ENCODE results near the gene HOXB7.

Gene HOXB7

DNA sequence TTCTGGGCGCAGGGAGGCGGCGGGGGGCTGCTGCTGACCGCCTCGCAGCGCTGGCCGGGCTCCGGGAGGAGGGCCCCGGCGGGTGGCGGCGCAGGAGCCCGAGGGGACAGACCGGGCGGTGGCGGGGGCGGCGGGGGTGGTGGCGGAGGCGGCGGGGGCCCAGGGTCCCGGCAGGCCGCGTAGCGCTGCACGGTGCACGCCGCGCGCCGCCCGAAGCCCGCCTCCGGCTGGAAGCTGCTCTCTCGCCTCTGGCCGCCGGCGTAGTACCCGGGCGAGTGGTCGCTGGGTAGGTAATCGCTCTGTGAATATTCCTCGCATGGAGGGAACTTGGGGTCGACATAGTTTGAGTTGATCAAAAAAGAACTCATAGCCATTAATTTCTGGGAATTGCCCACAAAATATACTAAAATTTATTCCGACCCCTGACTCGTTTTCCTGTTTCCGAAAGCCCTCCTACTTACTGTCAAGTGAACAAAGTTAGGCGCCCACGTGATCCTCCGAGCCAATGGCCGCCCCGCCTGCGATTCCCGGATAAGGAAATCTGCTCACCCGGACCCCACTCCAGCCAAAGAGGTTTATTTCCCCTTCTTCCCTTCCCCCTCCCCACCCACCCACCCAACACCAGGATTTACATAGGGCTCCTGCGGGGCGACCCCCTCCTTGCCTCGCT lies 32.7 kb downstream of the HOXB7 start, which contains the start of gene HOXB4:
Gene HOXB4, minus strand, starts transcription at position 405 of the 670 bp plus-strand sequence. Its CDS starts 31 bp downstream, at position 374.
- DNase-seq = peak; percentile 83

DNA sequence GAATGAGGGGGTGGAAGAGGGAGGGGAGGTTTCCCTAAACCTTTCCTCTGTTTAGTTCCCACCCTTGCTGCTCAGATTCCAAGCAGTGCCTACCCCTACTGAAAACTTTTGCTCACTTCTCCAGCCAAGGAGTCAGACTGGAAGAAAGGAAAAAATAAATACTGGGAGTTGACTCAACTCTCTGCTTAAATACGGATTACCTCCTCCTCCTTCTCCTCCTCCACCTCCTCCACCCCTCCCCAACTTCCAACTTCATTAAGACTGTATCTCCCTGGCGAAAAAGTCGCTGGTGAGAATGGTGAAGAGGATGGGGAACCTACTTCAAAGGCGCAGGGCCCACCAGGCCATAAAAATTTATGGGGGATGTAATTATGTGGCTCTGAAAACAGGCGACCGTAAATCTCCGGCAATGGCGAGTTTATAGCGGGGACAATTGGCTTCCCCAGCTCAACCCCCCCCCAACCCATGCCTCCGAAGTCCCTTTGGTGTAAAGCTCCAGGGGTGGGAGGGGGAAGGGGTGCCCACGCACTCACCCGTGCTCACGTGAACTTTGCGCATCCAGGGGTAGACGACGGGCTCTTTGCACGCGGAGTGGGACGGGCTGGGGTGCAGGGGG lies 33.4 kb downstream of the HOXB7 start:
- peak; percentile 64 for DNase-seq

DNA sequence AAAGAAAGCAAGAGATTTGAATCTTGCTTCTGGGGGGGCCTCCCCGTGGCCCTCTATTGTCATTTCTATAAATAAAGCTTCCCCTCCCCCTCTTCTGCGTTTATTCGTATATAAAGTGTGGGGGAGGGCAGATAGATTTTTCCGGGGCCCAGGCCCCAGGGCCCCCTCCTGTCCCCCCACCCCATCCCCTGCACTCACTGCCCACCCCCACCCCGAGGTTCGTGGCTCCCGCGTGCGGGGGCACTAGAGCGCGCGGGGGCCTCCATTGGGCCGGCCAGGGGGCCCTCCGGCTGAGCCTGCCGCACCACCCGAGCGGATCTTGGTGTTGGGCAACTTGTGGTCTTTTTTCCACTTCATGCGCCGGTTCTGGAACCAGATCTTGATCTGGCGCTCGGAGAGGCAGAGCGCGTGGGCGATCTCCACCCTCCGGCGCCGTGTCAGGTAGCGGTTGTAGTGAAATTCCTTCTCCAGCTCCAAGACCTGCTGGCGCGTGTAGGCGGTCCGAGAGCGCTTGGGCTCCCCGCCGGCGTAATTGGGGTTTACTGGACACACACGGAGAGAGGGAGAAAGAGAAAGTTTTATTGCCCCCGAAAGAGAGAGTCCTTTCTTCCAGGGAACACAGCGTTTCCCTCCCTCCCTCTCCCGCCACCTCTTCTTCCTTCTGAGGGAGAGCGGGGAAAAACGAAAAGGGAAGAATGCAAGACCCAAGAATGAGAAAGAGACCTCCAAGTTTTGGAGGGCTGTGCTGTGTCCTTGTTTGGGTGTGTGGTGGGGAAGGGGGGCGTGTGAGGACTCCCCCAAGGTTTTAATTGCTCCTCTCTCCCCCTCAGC lies 34.1 kb downstream of the HOXB7 start:
- peak; percentile 70 for DNase-seq

DNA sequence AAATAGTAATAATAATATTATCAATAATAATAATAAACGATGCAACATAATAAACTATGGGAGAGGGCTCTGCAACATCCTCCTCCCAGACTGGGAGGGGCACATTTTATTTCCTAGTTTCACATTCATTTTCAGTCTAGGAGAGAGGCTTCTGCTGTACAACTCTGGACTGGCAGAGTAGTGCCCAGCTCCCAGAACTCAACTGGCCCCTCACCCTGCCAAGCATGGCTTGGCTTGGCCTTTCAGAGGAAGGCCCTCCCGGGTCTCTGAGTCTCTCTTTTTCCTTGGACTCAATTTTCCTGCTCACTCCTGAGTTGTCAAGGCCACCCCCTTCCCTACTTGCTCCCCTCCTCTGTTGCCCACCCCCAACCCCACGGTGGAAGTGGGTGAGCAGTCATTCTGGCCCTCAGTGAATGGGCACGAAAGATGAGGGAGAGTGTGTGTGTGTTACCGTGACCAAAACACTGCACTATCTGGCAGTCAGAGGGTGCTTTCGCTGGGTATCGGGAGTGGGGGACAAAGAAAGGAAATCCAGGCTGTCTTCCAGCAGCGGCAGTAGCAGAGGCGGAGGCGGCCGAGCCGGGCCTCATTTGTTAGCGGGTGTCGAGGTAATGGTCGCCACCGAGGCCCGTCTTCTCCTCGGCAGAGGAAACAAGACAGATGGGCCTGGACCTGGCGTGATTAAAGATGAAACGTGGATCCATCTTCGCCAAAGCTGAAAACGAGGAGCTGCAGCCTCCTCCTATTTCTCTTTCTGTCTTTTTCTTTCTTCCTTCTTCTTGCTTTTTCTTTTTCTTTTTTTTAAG lies 34.9 kb downstream of the HOXB7 start:
- no peak for DNase-seq

DNA sequence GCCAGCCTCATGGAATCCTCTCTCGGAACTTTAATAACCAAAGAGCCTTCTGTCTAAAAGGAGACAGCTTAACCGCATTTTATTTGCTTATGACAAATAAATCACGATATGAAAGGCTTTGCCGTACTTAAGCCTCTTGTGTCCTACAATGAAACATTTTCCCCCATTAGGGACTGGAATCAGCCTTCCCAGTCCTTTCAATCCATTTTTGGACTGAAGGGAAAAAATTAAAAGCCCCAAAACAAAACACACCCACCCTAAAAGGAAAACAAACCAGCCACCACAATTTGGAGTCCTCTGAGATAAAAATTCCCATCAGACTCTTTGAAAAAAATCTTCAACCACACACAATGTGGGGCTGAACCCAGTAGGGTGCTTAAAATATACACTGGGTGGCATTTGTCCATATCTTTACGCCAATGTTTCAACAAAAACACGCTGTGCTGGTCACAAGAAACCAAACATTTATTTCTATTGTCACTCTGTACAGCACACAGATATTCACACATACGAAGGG lies 35.7 kb downstream of the HOXB7 start:
- DNase-seq = peak; percentile 88

DNA sequence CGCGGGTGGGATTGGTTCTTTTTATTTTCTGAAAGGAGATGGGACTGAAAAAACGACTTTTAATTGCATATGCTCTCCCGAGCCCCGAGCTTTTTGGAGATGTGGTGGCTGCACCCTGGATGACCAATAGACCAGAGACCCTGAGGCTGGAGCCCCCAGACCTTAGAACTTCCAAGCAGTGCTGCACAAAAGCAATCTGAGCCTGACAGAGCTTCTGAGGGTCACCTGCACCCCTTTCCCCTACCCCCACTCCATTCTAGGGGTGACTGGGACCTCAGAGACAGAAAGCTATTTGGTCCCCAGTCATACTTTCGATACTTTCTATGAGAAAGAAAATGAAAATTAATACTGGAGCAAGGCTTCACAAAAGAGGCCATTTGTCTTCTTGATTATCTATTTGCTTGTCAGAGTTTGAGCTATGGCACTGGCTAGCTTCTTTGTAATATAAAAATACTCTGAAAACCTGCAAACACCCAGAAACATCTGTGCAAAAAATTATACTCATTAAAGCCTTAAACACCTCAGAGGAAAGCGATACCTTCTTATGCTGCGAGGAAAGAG lies 36.2 kb downstream of the HOXB7 start:
- no peak for DNase-seq

DNA sequence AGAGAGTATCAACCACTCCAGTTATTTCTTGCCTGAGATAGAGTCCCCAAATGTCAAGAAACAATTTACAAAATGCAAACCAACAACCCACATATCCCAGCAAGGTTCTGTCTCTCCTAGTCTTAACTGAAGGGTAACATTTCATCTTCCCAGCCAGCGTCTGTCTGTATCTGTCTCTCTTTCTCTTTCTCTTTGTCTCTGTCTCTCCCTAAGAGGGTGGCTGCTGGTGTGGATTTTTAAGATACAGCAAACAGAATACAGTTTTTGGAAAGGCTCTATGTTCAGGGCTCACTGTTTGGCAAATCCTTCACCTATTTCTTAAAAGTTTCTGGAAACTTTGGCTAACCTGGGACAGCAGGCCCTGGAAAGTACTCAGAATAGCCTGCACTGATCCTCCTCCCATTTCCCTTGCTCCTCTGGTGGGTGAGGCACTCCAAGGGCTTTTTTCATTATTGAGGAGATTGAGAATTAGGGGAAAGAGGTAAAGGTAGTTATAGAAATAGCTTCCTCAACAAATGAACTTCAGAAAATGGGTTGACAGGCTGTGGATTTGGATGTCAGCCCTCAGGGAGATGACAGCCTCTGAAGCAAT lies 38.9 kb downstream of the HOXB7 start:
- no peak for DNase-seq

DNA sequence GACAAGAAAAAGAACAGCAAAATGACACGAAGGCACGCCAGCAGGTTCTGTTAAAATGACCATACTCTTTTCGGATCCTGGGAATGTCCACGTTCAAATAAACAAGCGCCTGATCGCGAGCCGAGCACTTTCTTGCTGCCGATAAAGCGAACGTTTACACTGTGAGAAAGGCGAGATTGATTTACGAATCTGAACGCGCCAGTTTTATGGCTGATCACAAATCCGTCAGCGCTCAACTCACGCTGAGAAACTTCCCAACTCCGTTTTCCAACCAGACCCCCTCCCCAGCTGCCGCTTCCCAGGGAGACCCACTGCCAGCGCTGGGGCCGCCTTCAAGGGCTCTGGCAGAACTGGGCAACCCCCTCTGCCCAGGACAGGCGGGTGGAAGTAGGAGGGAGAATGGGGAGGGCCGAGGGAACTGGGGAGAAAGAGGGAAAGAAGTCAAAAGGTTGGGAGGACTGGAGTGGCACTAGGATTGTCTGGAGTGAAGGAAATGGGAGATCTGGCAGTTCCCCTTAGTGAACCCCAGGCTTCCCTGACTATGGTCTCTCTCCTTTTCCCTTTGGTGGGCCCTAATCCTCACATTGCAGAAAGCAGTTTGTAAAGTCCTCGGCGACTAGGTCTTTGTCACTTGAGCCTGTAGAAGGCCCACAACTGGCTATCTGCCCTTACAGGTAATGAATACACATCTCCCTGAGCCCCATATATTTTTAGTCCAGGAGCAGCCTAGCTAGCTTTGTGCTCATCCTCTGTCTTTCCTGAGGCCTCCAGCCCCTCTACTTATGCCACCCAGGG lies 39.6 kb downstream of the HOXB7 start:
- no peak for DNase-seq

DNA sequence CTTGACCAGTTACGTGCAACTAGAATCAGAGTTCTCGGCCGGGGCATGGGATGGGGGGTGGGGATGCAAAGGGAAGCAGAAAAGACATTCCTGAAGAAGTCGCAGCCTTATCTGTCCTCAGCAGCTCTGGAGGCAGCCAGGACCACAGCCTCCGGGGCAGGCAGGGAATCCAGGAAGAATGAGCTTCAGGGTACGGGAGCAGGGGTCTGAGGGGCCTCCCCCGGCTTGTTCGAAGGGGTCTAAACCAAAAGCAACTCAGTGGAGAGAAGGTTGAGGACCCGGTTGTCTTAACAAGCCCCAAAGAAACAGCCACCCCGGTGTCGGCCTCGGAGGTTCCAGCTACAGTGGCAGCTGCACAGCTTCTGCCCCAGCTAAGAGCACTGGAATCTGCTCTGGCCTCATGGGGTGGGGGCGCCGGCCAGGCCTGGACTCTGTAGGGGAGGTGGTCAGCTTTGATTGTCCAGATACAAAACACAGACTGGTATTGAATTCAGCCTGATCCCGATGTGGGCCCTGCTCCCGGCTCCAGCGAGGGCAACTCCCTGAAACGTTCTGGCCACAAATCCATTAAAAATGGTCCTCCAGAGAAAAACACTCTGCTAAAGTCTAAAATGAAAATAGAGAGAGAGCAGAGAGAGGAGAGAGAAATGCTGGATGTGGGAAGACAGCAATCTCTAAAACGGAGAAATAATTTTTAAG lies 40.3 kb downstream of the HOXB7 start:
- DNase-seq = no peak

DNA sequence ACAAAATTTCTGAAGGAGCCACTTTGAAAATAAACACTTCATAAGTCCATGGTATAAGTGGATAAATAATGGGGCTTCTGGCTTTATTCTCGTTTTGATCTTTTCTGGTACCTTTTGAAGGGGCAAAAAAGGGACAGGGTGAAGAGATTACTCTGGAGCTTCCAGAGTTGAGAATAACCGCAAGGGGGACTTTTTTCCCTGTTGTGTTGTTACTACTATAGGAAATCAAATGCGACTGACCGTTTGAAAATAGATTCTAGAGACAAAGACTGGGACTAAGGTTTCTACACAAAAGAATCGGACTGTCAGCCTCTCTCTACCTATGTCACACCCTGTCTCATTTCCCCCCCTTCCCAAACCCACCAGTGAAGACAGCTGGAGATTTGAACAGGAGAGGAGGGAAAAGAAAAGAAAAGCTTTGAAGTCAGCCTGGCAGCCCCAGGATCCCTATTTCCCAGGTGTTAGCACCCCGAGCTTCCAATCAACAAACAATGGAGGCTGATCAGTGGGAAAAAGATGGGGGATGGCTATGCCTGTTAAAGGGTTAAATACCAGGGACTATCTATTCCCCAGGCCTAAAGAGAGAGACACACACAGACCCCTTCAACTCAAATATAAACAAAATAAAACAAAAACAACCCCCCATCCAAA lies 41.0 kb downstream of the HOXB7 start:
- no peak for DNase-seq

DNA sequence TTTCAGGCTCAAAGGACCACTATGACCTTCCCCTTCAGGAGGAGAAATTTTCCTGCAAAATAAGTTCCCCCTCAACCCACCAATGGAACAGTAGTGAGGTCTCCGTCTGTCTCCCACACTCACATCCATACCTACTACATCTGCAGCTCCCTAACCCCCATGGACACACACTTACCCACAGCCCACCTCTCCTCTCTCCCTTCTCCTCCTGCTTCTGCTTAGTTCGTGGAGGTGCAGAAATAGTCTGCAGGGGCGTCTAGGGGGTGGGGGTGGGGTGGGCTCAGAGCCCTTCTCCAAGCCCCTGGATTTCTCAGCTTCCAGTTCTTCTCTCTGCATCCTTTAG lies 41.6 kb downstream of the HOXB7 start:
- DNase-seq = no peak

DNA sequence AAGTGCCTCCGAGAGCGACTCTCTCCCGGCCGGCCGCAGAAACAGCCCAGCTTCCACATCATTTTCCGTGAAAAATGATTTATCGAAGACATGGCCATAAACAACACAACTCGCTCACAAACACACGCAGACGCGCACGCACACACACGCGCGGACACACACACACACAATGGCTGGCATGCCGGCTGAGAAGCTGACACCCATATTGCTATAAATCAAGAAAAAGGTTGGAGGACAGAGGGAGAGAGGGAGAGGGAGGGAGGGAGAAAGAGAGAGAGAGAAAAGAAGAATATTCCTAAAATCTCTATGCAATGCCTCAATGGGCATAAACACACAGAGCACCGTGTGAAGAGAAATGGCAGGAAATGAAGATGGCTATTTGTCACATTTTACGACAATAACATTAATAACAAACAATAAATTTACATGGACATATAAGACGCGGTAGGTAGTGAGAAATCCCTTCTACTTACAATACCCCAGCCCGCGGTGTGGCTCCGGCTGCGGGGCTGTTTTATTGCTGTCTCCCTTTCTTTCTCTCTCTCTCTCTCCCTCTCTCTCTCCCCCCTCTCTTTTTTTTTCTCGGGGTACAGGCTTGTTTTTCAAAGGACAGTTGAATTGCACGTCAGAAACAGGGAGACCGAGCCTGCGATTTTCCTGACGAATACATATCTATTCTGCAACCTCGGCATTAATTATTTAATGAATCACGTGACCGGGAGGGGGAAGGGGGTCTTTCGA lies 42.1 kb downstream of the HOXB7 start:
- peak; percentile 69 for DNase-seq

DNA sequence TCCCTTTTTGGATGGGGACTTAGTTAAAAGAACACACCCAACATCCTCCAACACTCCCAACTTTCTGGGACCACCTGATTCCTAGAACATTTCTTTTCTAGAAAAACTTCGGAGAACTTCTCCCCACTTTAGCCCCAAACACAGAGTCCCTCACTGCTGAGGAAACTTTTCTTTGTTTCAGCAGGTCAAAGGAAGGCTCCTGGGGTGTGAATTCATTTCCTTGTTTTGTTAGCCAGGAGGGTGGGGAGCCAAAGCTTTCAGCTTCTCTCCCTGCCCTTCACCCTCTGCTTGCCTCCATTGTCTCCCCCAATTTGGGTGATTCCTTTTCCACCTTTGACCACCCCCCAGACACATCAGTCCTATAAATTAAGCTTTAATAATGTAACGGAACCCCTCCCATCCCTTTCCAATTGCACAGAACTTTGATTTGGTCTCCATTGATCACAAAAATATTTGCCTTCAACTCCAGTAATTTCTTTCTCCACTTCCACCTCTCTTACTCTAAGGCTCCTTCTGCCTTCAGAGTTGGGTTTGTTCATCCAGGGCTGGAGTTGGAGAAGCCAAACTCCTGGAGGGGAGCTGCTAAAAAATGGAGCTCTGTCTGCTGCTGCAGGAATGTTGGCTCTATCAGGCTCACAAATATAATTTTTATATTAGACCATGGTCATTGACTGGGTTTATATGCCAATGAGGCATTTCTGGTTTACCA lies 43.0 kb downstream of the HOXB7 start:
- DNase-seq = no peak

DNA sequence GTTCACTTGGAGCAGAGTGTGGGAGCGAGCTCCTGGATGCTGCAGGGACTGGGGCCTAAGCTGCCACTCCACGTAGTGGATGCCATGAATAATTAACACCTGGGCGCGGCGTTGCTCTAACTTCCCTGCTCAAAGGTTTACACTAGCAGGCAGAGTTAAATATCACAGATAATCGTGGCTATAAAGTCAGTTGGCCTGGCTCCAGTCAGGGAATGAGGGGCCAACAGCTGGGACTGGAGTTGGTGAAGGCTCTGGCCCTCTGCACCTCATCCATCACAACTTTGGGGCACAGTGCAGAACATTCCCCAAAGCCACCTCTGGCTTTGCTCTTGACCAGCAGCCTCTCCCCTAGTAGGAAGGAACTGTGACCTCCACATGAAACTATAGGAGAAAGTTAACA lies 43.6 kb downstream of the HOXB7 start:
- DNase-seq = no peak

DNA sequence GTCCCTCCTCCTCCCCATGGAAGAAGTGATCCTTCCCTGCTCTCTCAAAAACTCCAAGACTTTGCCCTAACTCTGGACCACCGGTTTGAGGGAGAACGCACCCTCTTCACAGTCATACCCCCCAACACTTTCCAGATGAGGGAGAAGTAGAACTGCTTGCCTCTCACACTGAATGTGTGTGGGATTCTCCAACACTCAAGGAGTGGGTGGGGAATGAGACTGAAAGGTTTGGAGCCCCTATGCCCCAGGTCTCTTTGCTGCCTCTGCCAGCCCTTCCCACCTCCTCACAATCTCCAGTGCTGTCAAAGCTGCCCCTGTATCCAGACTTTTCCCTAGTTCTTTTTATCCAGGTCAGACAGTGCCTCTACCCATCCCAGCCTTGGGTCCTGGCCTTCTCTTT lies 44.1 kb downstream of the HOXB7 start:
- no peak for DNase-seq

DNA sequence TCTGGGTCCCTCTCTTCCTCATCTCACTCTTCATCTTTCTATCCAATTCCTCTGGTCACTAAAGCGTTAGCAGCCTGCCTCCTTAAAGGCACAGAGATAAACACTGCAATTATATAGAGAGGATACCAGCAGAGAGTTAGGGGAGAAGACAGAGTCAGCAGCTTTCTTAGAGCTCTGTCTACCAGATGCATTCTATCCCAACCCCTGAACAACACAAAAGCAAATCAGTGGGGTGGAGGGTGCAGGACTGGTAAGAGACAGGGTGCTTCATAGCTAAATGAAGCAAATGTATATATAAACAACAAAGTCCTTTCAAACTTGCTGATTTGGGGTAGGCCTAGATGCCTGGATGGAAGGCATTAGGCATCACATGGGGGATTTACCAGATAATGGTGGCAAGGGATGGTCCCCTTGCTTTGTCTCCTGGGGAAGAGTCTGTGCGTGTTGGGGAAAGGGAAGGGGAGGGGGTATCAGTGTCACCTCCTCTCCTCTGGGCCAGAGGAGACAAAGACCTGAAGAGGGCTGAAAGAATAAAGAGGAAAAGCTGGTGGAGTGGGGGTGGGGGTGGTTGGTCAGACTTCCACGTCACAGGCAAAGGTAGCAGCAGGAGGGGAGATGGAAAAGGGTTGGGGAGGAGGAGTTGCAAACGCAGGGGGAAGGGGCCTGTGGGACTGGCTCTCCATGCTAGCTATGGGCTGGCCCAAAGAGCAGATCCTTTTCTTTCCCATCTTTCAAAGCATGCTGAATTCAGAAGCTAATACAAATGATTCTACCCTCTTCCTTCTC lies 44.7 kb downstream of the HOXB7 start:
- no peak for DNase-seq

DNA sequence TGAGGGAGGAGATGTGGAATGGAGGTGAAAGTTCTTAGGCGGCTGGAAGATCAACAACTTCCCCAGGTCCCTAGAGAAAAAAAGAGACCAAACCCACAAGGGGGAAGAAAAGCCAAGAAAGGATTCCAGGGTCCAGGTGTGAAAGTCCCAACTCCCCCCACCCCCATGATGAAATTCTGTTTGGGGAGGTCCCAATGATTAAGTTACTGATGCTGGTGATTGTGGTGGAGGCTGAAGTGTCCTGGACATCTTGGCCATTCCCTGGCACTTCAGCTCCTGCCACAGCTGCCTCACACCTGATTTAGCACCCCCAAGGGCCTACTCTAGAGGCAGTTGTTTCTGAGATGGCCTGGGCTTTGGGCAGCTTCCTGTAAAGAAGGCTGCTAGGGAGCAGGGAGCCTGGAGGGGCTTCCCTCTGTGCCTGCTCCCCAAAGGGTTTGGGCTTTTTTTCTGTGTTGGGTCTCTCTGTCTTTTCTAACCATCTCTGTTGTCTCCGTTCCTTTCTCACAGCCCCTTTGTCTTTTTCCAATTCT lies 45.7 kb downstream of the HOXB7 start:
- peak; percentile 70 for DNase-seq

All from fibroblast of upper back skin (primary cell).